GM20000 (cell line): Measurements from ENCODE around the gene CHAF1B.

ENCODE experiments used
- DNase-seq: peaks from one replicate; pipeline ENCODE4 v3.0.0; 2012; ENCODE audit warnings: low spot score
- TF ChIP-seq, protein P1 (sequence below): IDR thresholded peaks from 2 replicates; pipeline ENCODE4 v1.5.1; 2012; ENCODE audit warnings: mild to moderate bottlenecking, control low read depth; ENCODE audit errors: extremely low read depth, missing control alignments

CHAF1B gene

DNA sequence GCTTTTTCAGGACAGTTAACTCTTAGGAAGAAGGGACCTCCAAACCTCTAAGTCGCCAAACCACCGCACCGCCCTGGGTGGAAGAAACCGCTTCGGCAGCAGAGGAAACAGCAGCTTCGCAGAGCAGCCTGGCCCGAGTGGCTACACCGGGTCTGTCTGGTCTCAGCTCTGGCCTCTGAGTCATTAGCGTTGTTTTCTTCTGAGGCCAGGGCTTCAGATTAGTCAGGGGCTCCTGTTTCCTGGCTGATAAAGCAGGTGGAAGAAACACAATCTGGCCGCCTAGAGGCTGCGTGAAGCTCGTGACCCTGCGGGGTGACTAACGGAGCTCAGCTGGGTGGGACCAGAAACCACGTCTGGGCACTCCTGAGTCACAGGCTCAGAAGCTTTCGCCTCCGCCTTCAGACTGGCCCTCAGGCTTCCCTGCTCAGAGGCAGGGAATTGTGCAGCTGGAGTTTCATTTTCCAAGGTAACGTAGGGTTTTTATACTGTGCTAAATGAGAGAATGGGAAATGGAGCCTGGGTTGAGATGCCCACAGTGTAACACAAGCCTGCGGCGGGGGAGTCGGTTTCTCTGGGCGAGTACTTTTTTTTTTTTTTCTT, 44.9 kb downstream of the CHAF1B start:
- DNase-seq = peak; percentile 80
- TF ChIP-seq, protein P1, sequence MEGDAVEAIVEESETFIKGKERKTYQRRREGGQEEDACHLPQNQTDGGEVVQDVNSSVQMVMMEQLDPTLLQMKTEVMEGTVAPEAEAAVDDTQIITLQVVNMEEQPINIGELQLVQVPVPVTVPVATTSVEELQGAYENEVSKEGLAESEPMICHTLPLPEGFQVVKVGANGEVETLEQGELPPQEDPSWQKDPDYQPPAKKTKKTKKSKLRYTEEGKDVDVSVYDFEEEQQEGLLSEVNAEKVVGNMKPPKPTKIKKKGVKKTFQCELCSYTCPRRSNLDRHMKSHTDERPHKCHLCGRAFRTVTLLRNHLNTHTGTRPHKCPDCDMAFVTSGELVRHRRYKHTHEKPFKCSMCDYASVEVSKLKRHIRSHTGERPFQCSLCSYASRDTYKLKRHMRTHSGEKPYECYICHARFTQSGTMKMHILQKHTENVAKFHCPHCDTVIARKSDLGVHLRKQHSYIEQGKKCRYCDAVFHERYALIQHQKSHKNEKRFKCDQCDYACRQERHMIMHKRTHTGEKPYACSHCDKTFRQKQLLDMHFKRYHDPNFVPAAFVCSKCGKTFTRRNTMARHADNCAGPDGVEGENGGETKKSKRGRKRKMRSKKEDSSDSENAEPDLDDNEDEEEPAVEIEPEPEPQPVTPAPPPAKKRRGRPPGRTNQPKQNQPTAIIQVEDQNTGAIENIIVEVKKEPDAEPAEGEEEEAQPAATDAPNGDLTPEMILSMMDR = no peak

DNA sequence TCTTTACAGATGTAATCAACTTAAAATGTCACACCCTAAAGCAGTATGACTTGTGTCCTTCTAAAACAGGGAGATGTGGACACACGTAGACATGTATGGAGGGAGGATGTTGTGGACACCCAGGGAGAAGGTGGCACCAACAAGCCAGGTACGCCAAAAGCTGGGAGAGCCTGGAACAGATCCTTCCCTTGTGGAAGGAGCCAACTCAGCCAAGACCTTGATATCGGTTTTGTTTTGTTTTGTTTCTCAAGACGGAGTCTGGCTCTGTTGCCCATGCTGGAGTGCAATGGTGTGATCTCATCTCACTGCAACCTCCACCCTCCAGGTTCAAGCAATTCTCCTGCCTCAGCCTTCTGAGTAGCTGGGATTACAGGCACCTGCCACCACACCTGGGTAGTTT, 45.6 kb downstream of the CHAF1B start:
- TF ChIP-seq, protein P1 = no peak
- DNase-seq = no peak

DNA sequence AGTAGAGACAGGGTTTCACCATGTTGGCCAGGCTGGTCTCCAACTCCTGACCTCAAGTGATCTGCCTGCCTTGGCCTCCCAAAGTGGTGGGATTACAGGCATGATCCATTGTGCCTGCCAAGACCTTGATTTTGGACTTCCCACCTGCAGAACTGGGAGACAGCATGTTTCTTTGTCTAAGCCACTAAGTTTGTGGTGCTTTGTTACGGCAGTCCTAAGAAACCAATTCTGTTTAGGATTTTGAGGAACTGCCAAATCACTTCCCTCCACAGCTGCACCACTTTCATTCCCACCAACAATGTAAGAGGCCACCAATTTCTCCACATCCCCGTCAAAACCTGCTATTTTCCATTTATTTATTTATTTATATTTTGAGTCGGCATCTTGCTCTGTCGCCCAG, 46.1 kb downstream of the CHAF1B start:
- DNase-seq = no peak
- TF ChIP-seq, protein P1 = no peak

DNA sequence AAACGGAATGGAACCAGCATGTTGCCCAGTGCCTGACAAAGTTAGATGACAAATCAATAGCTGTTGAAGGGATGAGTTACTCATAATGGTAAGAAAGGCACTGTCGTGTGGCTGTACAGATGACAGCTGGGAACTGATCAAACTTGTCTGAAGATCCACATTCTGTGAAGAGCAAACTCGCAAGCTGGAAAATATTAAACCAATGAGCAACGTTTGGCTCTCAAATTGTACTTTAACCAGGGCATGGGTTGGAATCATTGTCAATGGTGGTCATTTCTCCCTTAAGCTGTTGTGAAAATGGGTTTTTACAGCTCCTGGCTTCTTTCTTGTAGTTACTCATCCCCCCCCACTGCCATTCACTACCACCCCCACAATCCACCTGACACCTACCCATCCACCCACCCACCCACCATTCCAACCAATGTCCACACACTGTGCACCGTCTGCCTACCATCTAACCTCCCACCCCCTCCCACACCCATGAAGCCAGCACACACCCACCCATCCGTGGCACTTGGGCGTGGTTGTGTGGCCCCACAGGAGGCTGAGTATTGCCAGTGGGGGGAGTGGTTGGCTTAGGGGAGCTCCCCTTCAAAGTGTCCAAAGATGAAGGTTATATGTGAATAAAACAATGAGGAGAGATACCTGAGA, 48.0 kb downstream of the CHAF1B start:
- no peak for DNase-seq
- TF ChIP-seq, protein P1 = no peak

DNA sequence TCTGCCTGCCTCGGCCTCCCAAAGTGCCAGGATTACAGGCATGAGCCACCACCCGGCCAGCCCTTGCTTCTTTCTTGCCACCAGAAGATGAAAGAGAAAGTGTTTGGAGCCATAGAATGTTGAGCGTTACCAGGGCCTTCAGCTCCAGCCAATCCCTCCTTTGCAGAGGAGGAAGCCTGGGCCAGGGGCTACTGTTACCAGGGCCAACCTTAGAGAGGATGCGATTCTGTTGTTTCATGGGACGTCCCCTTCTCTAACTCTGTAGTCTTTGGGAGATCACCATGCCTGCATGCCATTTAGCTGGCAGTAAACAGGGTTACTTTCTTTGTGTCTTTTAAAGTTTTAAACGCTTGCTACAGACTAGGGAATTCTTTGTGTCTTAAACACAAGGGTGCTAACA, 49.0 kb downstream of the CHAF1B start:
- DNase-seq = no peak
- TF ChIP-seq, protein P1 = no peak

DNA sequence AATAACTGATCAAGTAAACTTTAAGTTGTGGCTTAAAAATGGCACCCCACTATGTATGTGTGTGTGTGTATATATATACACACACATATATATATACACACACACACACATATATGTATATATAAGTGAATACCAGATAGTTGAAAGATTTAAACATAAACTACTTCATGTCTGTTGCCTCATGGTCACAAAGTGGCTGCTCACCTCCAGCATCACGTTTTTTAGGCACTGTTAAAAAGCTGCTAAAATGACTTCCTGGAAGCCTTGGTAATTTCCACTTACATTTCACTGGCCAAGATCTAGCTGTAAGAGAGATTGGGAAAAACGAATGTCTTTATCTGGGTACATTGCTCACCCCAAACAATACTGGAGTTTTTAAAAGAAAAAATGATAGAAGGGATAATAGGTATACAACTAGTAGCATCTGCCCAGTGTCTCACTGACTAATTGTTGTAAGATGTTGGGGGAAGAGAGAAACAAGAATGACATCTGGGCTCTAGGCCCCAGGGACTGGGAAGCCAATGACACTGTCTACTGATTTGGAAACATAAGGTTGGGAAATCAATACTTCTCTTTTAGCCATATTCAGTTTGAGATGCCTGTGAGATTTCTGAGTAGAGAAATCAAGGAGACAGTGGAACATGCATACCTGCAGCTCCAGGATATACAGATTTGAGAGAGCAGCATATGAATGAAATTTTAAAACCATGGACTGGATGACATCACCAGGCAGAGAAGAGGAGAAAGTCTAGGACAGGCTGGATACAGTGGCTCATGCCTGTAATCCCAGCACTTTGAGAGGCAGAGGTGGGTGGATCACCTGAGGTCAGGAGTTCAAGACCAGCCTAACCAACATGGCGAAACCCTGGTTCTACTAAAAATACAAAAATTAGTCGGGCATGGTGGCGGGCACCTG, 51.9 kb downstream of the CHAF1B start:
- no peak for DNase-seq
- TF ChIP-seq, protein P1 = no peak

DNA sequence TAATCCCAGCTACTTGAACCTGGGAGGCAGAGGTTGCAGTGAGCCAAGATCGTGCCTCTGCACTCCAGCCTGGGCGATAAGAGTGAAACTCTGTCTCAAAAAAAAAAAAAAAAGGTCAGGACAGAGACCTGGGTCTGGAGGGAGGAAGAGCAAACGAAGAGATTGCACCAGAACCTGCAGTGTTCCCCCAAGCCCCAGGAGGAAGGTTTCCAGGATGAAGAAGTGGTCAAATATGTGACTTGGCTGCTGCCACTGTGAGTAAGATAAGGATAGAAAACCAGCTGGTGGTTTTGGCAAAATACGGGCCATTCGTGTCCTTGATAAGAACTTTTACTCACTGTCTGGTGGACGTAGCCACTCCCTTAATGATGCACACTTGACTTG, 52.5 kb downstream of the CHAF1B start:
- TF ChIP-seq, protein P1 = no peak
- DNase-seq = no peak
